Psoas muscle (tissue), 8 donors: ENCODE results near the gene MARK2. TPM values are rescaled to one million over a fixed set of nuclear protein-coding genes. Genes with fewer than 3 reads are reported as not detected.

Experiments used
- ATAC-seq, 4 donors: fragments of 200-7000 bp; cut with Tn5 transposase; one replicate each; pipeline ENCODE4 v1.9.1; 2020; ENCODE audit warnings: moderate library complexity in 3 of 4, mild to moderate bottlenecking in 2 of 4
- DNase-seq, 2 donors: peaks; one replicate each; pipeline ENCODE4 v3.0.0-alpha.2; 2020
- H3K27ac ChIP-seq: fragments of 200-600 bp; one replicate; pipeline ENCODE4 v1.8.0; 2022
- H3K27me3 ChIP-seq, 3 donors: fragments of 200-600 bp in 1 of 3; one replicate each; pipeline versions ENCODE4 v1.6.1 to v1.8.0; 2013 to 2022; ENCODE audit warnings: low read length in 2 of 3, mild to moderate bottlenecking in 2 of 3, moderate library complexity in 1 of 3; ENCODE audit not compliant: insufficient read depth in 3 of 3
- H3K36me3 ChIP-seq, 2 donors: fragments of 200-600 bp in 1 of 2; one replicate each; pipeline versions ENCODE4 v1.6.1 to v1.8.0; 2013 to 2022; ENCODE audit warnings: low read depth in 1 of 2, mild to moderate bottlenecking in 1 of 2, moderate library complexity in 1 of 2; ENCODE audit not compliant: insufficient read depth in 1 of 2
- H3K4me1 ChIP-seq: fragments of 200-600 bp; one replicate; pipeline ENCODE4 v1.8.0; 2022
- H3K4me3 ChIP-seq: fragments of 200-600 bp; one replicate; pipeline ENCODE4 v1.8.0; 2022; ENCODE audit warnings: mild to moderate bottlenecking
- H3K9me3 ChIP-seq: fragments of 200-600 bp; one replicate; pipeline ENCODE4 v1.8.0; 2022
- CTCF ChIP-seq: fragments of 200-600 bp; IDR thresholded peaks from one replicate; pipeline ENCODE4 v1.8.0; 2022; ENCODE audit warnings: antibody characterized with exemption
- WGBS, 3 donors: extraction: QIAGEN DNeasy Blood & Tissue Kit; methylation state at CpG; one replicate each; pipeline versions ENCODE4 v1.1.6 to v1.1.7; 2013; 5-methylcytosine and 5-hydroxymethylcytosine counted together
- intact Hi-C, 2 donors: fragments of 100-400 bp; cut with DNase I; formaldehyde crosslinking; loops; one replicate each; pipeline versions ENCODE4 v1.11.0 to v1.14.2; 2022
- polyA plus RNA-seq, 3 donors: library from polyadenylated mRNA; stranded (reverse); fragments of 200-250 nt; gene quantifications; one replicate each; pipeline ENCODE4 v1.2.3, GENCODE V29; 2013
- total RNA-seq, 4 donors: library from RNA; stranded (reverse); fragmentation: NEBNext Ultra II Directional in 2 of 4; extraction: Animal tissue kit (Norgen Biotek cat#: 25700) in 2 of 4; gene quantifications; one replicate each; pipeline versions ENCODE4 v1.2.1 to v1.2.4, GENCODE V29; 2021 to 2023
- donor health status: healthy with polysubstance abuse.
- donor health status: DM: no; HTN: no; CAD: no; lungs with moderate emphysema.
- donor health status: Bipolar disorder and iron deficiency.
- donor health status: healthy.
- donor health status: DM: yes; HTN: yes; CAD: no.
- donor health status: DM: no; HTN: no; CAD: no.
- donor health status: DM: no; HTN: no; CAD: no.
- donor health status: DM: yes; HTN: yes; CAD: no.

MARK2 gene
- total and polyA plus RNA-seq, 7 donors, result 11.7 to 24.9 (median 22.2) TPM

DNA sequence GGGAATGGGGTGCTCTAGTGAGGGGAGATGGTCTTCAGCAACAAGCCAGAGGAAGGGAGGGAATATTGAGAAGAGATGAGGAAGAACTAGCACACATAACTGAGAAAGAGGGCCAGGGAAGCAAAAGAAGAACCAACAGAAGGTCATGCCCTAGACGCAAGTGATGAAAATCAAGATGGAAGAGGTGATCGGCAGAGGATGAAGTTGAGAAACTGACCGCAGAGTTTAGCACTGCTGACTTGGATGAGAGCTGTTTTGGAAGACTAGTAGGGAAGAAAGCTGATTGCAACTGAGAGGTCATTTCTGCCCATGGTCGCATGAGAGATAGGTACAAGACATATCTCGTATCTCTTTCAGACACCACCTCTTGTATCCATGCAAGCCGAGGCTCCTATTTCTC lies 22.7 kb upstream of the MARK2 start:
- 95 to 97% (median 96%) methylated on average over 6 of the region's 6 CpGs for WGBS, 3 donors
- no peaks in the 10 kb centered on the region for H3K27me3 ChIP-seq
- H3K4me1 ChIP-seq, result peaks cover 11% of the 10 kb centered on the region
- H3K4me3 ChIP-seq, result no peak overlapping the region
- no peak for TF ChIP-seq CTCF
- no peaks in the 10 kb centered on the region for H3K9me3 ChIP-seq
- DNase-seq (no peak), ATAC-seq (no peak)
- intact Hi-C loops, result no loop called here
- H3K36me3 ChIP-seq, result peaks cover 0 to 46% of the 10 kb centered on the region in 2 donors
- no peak overlapping the region for H3K27ac ChIP-seq

GRCh38 chr11:63816732-63817131 lies 22.2 kb upstream of the MARK2 start:
- Histone ChIP-seq H3K27me3 (no peaks in the 10 kb centered on the region), H3K27ac (no peak overlapping the region), H3K4me3 (no peak overlapping the region), H3K4me1 (peaks cover 11% of the 10 kb centered on the region), H3K36me3 (peaks cover 0 to 52% of the 10 kb centered on the region in 2 donors), H3K9me3 (no peaks in the 10 kb centered on the region)
- intact Hi-C loops, result no loop called here
- no peak for ATAC-seq
- no peak for TF ChIP-seq CTCF
- DNase-seq, result no peak
- whole genome bisulfite sequencing, 3 donors, result 97 to 99% (median 97%) methylated on average over 3 of the region's 3 CpGs

GRCh38 chr11:63817758-63818498 lies 21.0 kb upstream of the MARK2 start:
- WGBS, 3 donors, result 90 to 91% (median 90%) methylated on average over 27 of the region's 27 CpGs
- Histone ChIP-seq H3K36me3 (peaks cover 0 to 64% of the 10 kb centered on the region in 2 donors), H3K27ac (no peak overlapping the region), H3K4me3 (no peak overlapping the region), H3K4me1 (peaks cover 6% of the 10 kb centered on the region), H3K9me3 (no peaks in the 10 kb centered on the region), H3K27me3 (no peaks in the 10 kb centered on the region)
- intact Hi-C loops, result no loop called here
- ATAC-seq, result no peak
- no peak for TF ChIP-seq CTCF
- DNase-seq, result no peak

- intact Hi-C loops, result no loop called here
- H3K27me3 ChIP-seq, result no peaks in the 10 kb centered on the region
- ATAC-seq (no peak), DNase-seq (no peak)
- H3K27ac ChIP-seq, result no peak overlapping the region
- peaks cover 0 to 71% of the 10 kb centered on the region in 2 donors for H3K36me3 ChIP-seq
- no peak overlapping the region for H3K4me3 ChIP-seq
- WGBS, 3 donors, result 96% methylated on average over 19 of the region's 19 CpGs
- no peak for TF ChIP-seq CTCF
- H3K9me3 ChIP-seq, result no peaks in the 10 kb centered on the region
- H3K4me1 ChIP-seq, result peaks cover 6% of the 10 kb centered on the region
Observed at GRCh38 chr11:63818609-63819008, 20.3 kb upstream of the MARK2 start.

GRCh38 chr11:63821411-63821810 lies 17.5 kb upstream of the MARK2 start:
- Histone ChIP-seq H3K4me1 (no peaks in the 10 kb centered on the region), H3K9me3 (no peaks in the 10 kb centered on the region), H3K27me3 (no peaks in the 10 kb centered on the region), H3K27ac (no peak overlapping the region), H3K4me3 (no peak overlapping the region), H3K36me3 (peaks cover 0 to 93% of the 10 kb centered on the region in 2 donors)
- no peak for TF ChIP-seq CTCF
- 91 to 94% (median 91%) methylated on average over 5 of the region's 5 CpGs for WGBS, 3 donors
- intact Hi-C loops, result no loop called here
- no peak for ATAC-seq
- DNase-seq, result no peak
